Inflammatory macrophage treated with lipopolysaccharide for 4 hours (primary cell): ENCODE measurements around the gene FOXN3.

Experiments
- DNase-seq: peaks from one replicate; pipeline ENCODE4 v3.0.0-alpha.2; 2020

FOXN3 gene

DNA sequence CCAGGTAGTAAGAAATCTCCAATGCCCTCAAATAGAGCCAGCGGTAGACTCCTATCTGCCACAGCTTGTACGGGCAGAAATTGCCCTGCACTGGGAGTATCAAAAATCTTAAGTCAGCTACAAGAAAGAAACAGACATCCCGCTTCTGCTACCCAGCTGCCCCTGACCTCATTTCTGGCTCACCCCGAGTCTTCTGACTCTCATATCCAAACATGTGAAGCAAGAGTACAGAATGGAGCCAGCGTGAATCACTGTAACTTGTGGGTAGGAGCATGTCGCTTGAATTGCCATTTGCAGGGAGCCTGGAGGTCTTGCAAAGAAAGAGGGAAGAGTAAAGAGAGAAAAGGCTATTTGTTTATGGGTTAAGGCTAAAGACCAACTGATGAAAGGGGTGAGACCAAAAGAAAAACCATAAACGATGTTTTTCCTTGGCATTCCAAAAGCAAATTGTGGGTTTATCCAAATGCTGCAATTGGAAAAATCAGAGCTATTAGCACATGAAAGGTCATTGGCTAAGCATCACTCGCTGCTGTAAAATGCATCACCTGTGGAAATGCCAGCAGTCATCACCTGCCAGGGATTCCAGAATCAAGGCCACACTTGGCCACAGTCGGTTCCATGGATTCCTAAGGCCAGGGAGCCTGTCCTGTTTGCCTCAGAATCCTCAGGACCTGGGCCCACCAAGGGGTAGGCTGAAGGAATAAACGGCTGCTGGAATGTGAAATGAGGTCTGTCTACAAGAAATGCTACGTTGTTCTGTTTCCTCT lies 86.6 kb downstream of the FOXN3 start:
- peak; percentile 42 for DNase-seq

- no peak for DNase-seq
Observed at GRCh38 chr14:89327771-89328212, 89.2 kb downstream of the FOXN3 start.

DNA sequence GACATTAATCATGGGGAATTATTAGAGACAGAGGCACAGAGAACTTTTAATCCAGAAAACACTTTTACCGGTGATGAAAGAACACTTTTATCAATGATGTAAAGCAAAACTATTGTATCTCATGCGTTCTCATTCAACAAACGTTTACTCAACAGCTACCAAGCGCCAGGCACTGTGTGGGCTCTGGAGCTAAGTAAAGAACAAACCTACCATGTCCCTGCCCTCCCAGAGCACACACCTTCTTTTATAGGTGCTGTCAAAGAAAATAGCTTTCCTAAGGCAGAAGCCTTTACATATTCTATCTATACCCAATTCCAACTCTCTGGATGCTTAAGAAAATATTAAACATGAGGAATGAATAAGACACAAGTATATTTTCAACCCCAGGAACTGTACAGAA lies 91.1 kb downstream of the FOXN3 start:
- no peak for DNase-seq

GRCh38 chr14:89325299-89325883 lies 91.6 kb downstream of the FOXN3 start:
- DNase-seq: no peak

- no peak for DNase-seq
Observed at GRCh38 chr14:89324501-89325298, 92.3 kb downstream of the FOXN3 start.

- DNase-seq: no peak
Observed at GRCh38 chr14:89320381-89321000, 96.5 kb downstream of the FOXN3 start.

- no peak for DNase-seq
Observed at GRCh38 chr14:89319687-89320086, 97.3 kb downstream of the FOXN3 start.

DNA sequence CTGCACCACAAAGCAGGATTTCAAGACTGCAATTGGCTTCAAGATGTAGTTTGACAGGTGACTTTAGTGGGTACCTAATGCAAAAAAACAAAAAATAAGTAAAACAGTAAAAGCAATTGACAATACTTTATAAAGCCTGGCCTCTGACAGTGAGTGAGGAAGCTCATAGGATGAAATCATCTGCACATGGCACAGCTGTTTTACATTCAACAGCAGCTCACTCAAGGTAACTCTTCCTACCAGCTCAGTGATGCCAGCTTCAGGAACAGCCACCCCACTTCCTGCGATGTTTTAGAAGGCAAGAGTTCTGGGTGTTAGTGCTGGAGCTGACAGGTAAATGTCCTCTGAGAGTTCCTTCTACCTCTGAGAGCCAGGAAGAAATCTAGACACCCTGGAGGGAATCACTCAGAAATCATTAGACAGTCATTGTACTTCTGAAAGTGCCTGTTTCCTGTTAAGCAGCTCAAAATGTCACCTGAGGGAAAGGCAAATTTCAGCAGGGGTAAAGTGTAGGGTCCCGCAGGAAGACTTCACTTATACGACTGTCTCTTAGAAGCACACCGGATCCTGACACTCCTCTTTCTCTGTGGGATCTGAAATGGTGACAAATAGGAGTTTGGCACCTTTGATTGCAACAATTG lies 99.9 kb downstream of the FOXN3 start:
- peak; percentile 24 for DNase-seq

DNA sequence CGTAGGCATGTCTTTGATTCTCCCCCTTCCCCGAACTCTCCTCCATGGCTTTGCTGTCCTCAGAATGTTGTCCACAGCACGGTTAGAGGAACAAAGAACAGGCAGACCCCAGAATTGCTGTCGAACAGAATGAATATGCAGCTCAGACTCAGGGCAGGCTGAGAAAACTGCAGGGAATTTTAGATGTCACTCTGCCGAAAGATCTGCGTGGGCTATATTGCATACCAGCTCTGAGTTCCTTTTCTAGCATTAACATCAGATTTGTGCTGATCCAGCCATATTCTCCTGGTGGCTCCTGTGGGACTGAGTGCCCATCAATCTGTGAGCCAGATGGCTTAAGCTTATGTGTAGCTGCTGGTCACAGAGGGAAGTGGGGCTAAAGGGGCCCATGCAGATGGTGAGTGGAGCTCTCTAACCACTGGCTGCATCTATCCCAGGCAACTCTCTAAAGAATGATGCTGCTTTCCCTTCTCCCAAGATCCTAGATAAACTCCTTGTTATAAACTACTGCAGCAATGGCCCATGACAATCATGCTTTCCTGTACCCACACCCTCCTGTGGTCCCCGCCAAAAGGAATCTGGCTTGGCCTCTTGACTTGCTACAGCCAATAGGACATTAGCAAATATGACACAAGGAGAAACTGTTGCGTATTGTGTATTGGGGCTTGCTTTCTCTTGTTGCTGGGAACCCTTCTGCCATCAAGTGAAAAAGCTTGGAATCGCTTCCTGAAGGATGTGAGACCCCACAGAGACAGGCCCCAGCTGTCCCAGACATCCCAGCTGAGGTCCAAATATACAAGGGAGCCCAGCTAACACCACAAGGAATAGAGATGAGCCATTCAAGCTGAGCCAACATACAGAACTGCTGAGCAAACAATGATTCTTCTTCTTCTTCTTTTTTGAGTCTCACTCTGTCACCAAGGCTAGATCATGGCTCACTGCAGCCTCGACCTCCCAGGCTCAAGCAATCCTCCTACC lies 101.3 kb downstream of the FOXN3 start:
- DNase-seq: peak; percentile 23

DNA sequence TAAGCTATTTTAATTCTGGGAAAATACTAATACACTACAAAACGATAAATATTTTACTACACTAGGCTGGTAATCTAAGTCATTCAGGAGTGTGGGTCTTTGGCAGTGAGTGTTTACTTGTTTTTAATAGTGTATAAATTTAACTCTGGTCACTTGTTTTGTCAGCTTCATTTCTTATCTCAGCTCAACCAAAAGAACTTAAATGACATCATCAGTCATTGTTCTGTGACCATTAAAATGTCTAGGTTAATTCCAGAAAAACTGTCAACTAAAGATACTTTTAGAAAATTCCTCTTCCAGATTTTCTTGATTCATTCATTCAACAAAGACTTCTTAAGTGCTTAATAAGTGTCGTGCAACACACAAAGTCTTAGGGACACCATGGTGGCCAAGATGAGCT lies 102.8 kb downstream of the FOXN3 start:
- DNase-seq: no peak

GRCh38 chr14:89312932-89313331 lies 104.1 kb downstream of the FOXN3 start:
- DNase-seq: no peak

DNA sequence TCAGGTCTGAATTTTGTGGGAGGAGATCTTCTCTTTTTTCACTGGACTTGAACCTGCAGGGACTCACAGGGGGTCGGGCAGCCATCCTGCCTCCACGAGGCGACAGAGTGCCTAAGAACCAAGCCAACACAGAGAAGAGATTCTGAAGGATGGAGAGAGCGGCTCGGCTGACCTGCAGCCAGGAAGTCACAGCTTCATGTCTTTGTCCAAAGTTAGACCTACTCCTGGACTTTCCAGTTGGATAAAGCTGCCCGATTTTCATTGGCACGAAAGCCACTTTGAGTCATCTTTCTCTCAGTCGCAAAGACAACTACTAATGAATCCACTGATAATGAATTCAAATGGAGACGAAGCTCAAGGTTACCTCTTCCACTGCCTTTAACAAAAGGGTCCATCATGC lies 106.8 kb downstream of the FOXN3 start:
- no peak for DNase-seq

DNA sequence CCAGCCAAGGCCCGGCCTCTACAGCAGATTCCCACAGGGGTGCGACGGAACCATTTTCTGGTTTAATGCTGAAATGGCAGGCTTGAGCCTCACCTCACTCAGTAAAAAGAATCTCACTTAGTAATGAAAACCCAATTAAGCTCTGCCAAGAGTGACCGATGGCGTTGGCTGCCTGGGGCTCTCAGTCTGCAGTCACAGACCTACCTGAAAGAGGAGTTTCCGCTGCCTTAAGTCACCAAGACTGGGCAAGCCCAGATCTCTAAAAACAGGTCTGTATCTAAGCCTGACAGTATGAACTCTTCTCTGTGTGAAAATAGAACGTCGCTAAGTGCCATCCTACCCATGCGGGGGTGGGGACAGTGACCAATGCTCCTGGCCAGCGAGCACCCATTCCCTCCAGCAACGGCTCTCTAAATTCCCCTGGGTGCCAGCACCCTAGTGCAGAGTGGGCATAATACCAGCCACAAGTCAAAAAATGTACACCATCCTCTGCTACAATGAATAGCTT lies 107.3 kb downstream of the FOXN3 start:
- DNase-seq: no peak

DNA sequence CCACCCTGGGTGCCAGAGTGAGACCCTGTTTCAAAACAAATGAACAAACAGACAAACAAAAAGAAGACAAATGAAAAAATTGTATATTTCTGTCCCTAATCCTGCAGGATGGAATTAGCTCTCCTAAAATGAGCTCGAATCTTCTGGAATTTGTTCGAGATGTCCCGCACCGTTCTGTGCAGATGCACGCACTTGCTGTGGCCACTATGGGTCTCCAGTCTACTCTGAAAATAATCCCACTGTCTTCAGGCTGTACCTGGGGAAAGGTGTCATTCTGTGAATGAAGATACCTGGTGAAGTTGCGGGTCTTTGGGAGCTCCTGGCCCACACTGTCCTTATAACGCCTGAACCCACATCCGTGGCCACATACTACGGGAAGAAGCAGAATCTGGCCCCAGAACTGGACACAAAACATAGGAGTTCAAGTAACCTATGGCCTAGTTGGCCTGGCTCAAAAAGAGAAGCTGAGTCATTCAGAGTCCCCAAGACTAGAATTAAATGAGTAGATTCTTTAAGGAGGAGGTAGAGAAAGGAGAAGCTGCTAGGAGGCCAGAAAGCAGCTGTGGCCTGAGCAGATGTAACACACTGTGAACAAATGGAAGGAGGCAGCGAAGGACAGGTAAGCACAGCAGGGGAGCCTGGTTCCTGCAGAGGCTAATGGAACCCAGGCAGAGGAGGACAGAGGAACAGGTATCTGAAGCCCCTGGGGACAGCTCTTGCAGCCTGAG lies 108.6 kb downstream of the FOXN3 start:
- peak; percentile 81 for DNase-seq

GRCh38 chr14:89307409-89307808 lies 109.6 kb downstream of the FOXN3 start:
- DNase-seq: no peak

DNA sequence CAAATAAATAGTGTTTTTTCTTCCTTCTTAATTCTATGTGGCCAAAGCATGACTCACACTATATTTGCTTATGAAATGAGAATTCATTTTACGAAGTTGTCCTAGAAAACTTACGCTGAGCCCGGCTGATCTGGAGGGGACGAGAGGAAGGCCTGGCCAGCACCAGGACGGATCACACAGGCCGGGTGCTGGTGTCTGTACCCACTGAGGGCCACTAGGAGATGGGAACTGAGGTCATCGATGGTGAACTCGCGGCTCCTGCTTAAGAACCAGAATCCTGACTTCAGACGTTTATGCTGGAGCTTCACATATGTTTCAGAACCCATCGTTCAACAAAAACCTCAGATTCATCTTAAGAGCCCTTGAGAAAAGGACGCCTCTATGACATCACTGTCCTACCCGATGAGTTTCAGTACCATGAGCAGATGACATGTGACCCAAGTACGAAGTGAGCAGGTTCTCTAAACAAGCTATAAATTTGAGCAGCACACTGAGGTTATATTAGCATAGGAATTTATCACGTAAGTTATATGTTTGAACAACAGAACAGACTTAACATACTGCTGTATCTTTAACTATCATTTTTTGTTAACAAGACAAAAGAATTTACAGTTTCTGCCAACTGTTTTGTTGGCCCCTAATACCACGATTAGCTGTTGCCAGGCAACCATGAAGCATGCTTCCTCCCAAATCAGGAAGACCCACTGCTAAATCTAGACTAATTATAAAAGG lies 111.9 kb downstream of the FOXN3 start:
- DNase-seq: peak; percentile 80

DNA sequence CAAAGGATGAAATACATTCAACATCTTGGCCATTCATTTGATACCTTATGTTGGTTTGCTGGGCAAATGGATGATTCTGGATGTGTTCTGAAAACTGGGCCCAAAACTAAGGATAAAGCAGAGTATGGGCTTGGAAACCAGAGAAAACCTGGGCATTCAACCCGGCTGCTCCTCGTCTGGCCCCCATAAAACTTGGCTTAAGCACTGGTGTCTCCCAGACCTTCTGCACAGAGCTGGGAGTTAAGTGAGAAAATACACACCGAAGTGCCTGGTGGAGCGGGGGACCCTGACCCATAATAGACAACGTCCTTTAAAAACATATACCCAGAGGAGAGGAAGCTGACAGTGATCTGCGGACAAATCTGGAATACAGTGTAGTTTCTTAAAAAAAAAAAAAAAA lies 112.5 kb downstream of the FOXN3 start:
- no peak for DNase-seq

DNA sequence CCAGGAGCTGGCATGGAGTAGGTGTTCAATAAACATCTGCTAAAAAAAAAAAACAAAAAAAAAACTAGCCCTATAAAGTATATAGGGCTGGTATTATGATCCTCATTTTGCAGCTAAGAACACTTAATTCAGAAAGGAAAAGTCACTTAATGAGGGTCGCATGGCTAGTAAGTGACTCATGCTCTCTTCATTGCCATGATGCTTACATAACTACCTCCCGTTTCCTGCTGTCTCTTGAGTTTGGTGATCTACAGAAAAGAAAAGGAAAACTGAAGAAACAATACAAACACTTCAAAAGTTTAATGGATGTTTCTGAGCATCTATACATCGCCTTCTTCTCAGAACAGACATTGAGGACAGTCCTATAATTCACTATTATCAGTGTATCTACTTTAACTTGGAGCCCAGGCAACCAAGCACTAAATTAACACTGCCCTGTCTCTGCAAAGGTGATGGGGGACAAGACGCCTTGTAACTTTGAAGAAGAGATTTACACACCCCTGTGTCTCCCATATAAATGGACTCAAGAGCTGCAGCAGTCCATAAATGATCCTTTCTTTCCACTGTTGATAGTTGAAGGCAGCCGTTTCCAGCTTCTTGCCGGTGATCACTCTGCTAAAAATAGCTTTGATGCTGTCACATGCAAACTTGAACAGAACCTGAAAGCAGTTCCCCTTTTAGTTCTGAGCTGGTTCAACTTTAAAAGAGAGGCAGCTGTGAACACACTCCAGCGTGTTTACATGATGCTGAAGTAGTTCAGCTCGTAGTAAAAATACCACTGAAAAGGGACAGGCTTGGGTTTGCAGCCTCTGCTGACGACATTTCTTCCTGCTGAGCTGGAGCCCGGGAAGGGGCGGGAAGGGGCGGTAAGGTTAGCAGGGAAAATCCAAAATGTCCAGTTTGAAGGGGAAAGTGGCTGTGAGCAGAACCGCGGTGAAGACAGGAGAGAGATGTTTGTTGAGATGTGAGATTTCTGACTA lies 113.3 kb downstream of the FOXN3 start:
- DNase-seq: peak; percentile 89
